ENCODE results near the gene IRX4.

DNA sequence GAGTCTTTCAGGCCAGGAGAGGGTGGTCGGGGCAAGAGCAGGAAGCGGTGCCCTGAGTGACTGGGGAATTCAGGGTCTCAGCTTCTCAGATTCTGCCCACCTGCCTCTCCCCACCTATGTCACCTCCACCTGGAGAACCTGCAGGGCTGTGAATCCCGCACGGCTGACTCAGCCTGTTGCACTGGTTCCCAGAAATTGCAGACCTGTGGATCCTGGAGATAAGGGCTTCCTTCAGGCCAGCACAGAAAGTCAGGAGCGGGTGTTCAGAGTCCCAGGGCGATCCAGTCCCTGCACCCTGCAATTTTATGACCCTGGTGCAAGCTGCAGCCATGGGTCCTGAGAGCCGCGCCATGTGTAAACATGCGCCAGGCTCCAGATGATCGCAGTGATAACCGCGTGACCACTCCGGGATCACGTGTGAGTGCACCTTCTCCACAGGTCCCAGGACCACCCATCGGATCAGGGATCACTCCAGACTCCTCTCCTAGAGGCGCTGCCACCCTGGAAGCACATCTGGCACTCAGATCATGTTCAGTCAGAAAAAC lies 17.8 kb downstream of the IRX4 start:
- TF ChIP-seq, protein P1, sequence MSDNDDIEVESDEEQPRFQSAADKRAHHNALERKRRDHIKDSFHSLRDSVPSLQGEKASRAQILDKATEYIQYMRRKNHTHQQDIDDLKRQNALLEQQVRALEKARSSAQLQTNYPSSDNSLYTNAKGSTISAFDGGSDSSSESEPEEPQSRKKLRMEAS (IDR thresholded peaks at IDR 0.05): no peak
- TF ChIP-seq RAD21 (IDR thresholded peaks at IDR 0.05; ENCODE audit: low read depth): no peak
- no peak for TF ChIP-seq YY1 (IDR thresholded peaks at IDR 0.05; ENCODE audit: low read depth)
- TF ChIP-seq CREB1 (IDR thresholded peaks at IDR 0.05; ENCODE audit: low read depth): no peak
- no peak for TF ChIP-seq NFIC (IDR thresholded peaks at IDR 0.05)
- no peak for TF ChIP-seq TEAD4 (IDR thresholded peaks at IDR 0.05)
